Muscle of arm (tissue), 14 donors: ENCODE measurements around the gene RNU7-1. TPM values are rescaled to one million over a fixed set of nuclear protein-coding genes. Genes with fewer than 3 reads are reported as not detected.
"Not testable (repeated sequence)": the region's sequence is repeated elsewhere in the genome, so short reads cannot be mapped to it uniquely, and the experiment has no call there.

Experiments used
- DNase-seq: peaks from one replicate; pipeline ENCODE4 v3.0.0-alpha.2; 2013
- long read RNA-seq, 11 donors: transcript quantifications; one replicate each; lab custom pipeline, GENCODE V29; 2026
- polyA plus RNA-seq, 12 donors: library from polyadenylated mRNA; unstranded; fragments of 120-200 nt; gene quantifications; one replicate each; pipeline ENCODE4 v1.2.1, GENCODE V29; 2013; ENCODE audit not compliant: insufficient read length in 12 of 12

The RNU7-1 gene
- polyA plus RNA-seq: 10 to 100 TPM in 1 of 12 donors, 1 to 10 TPM in 1, not detected in 10; 9.0 to 12.4 TPM
- long read RNA-seq, donor 1, partial matches to known transcripts: 0 of 3 reads
- long read RNA-seq, donor 1, other reads (novel, unspliced or antisense): 0 of 3 reads
- long read RNA-seq, donor 2, transcript RNU7-1-201 (1 exons, 63 nt): major isoform, 5 of 5 reads
- long read RNA-seq, donor 2, partial matches to known transcripts: 0 of 5 reads
- long read RNA-seq, donor 2, other reads (novel, unspliced or antisense): 0 of 5 reads
- long read RNA-seq, donor 3, partial matches to known transcripts: 0 of 2 reads
- long read RNA-seq, donor 3, other reads (novel, unspliced or antisense): 0 of 2 reads
- long read RNA-seq, donor 4, partial matches to known transcripts: 0 of 1 reads
- long read RNA-seq, donor 4, other reads (novel, unspliced or antisense): 0 of 1 reads
- long read RNA-seq, donor 5: 0 reads
- long read RNA-seq, donor 6, partial matches to known transcripts: 0 of 1 reads
- long read RNA-seq, donor 6, other reads (novel, unspliced or antisense): 0 of 1 reads
- long read RNA-seq, donor 7, partial matches to known transcripts: 0 of 1 reads
- long read RNA-seq, donor 7, other reads (novel, unspliced or antisense): 0 of 1 reads
- long read RNA-seq, donor 8, partial matches to known transcripts: 0 of 1 reads
- long read RNA-seq, donor 8, other reads (novel, unspliced or antisense): 0 of 1 reads
- long read RNA-seq, donor 9, partial matches to known transcripts: 0 of 1 reads
- long read RNA-seq, donor 9, other reads (novel, unspliced or antisense): 0 of 1 reads
- long read RNA-seq, donor 10, partial matches to known transcripts: 0 of 3 reads
- long read RNA-seq, donor 10, other reads (novel, unspliced or antisense): 0 of 3 reads
- long read RNA-seq, donor 11, transcript RNU7-1-201 (1 exons, 63 nt): major isoform, 8 of 8 reads
- long read RNA-seq, donor 11, partial matches to known transcripts: 0 of 8 reads
- long read RNA-seq, donor 11, other reads (novel, unspliced or antisense): 0 of 8 reads

DNA sequence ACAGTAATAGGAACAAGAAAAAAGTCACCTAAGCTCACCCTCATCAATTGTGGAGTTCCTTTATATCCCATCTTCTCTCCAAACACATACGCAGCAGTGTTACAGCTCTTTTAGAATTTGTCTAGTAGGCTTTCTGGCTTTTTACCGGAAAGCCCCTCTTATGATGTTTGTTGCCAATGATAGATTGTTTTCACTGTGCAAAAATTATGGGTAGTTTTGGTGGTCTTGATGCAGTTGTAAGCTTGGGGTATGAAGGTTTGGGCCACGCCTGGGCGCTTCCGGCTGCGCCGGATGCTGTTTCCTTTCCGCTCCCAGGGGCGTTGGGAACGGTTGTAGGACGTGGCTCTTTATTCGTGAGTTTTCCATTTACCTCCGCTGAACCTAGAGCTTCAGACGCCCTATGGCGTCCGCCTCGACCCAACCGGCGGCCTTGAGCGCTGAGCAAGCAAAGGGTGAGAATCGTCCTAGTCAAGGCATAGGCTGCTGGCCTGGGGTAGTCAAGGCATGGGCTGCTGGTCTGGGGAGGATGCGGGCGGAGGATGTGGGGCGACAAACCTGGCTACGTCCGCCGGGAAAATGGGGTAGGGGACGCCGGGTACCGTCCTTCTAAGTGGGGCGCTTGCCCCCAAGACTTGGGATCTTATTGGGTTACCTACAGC is at the start of gene RNU7-1, which contains the start of gene C12orf57:
RNU7-1 (plus strand) TSS at position 95 of the 659 bp plus-strand sequence.
C12orf57 (plus strand) TSS at position 301 of the 659 bp plus-strand sequence; CDS start at position 401, 100 bp downstream.
- DNase-seq: peak; percentile 92

DNA sequence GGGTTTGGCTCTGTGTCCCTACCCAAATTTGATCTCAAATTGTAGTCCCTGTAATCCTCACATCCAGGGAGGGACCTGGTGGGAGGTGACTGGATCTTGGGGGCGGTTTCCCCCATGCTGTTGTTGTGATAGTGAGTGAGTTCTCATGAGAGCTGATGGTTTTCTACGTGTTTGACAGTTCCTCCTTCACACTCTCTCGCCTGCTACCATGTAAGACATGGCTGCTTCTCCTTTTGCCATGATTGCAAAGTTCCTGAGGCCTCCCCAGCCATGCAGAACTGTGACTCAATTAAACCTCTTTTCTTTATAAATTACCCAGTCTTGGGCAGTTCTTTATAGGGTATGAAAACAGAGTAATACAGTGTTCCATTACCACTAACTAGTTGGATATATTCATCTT is 49.3 kb upstream of the RNU7-1 start:
- DNase-seq: no peak

DNA sequence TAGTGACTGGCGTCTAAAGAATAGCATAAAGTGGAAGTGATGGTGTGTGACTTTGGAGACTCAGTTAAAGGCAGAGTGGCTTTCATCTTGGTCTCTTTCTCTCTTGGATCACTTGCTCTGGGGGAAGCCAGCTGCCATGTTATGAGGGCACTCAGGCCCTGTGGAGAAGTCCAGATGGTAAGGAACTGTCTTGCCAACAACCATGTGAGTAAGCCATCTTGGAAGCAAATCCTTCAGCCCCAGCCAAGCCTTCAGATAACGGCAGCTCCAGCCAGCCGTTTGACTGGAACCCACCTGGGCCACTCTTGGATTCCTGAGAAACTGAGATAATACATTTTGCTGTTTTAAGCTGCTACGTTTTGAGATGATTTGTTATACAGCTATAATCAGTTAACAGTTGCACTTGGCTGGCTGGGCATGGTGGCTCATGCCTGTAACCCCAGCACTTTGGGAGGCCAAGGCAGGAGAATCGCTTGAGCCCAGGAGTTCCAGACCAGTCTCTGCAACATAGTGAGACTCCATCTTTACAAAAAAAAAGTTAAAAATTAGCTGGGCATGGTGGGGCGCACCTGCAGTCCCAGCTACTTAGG is 46.7 kb upstream of the RNU7-1 start:
- no peak for DNase-seq

DNA sequence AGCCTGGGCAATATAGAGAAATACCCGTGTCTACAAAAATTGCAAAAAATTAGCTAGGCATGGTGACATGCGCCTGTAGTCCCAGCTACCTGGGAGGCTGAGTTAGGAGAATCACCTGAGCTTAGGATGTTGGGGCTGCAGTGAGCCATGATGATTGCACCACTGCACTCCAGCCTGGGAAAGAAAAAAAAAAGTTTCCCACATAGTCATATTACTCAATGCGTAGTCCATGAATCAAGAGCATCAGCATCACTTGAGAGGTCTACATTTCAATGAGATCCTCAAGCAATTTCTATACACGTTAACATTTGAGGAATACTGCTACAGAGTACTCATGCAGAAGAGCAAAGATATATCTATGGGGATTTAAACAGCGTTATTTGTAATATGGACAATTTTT is 44.2 kb upstream of the RNU7-1 start:
- DNase-seq: no peak

DNA sequence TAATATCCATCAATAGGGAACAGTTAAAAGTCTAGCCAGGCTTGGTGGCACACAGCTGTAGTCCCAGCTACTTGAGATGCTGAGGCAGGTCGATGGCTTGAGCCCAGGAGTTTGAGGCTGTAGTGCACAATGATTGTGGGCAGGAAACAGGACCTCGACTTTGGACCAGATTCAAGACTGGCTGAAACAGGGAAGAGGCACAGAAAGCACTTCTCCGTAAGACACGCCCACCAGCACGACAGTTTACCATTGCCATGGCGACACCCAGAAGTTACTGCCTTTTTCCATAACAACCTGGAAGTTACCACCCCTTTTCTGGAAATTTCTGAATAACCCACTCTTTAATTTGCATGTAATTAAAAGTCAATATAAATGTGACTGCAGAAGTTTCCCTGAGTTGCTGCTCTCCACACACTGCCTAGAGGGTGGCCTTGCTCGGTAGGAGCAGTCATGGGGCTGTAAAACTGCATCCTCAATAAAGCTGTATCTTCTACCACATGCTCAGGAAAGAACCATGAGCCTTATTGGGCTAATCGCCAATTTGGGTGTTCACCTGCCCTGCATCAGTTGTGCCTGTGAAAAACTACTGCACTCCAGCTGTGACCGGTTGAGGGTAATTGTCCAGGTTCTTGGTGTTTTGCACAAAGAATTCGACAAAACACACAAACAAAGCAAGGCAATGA is 43.6 kb upstream of the RNU7-1 start:
- peak; percentile 36 for DNase-seq

DNA sequence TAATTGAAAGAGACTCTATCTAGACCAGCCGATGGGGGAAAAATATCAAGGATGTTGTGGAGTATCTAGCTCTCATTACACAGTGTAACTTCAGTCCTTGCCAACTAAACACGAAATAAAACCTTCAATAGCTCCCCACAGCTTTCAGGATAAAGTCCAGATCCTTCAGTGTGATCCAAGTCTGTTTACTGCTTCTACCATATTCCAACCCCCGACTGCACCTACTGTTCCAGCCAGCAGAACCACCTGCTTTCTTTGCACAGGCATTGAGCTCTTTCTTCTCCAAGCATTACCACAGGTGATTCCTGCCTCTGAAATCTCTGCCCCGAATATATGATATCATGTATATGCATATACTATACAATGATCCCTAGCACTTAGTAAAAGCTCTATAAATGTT is 41.2 kb upstream of the RNU7-1 start:
- DNase-seq: no peak

DNA sequence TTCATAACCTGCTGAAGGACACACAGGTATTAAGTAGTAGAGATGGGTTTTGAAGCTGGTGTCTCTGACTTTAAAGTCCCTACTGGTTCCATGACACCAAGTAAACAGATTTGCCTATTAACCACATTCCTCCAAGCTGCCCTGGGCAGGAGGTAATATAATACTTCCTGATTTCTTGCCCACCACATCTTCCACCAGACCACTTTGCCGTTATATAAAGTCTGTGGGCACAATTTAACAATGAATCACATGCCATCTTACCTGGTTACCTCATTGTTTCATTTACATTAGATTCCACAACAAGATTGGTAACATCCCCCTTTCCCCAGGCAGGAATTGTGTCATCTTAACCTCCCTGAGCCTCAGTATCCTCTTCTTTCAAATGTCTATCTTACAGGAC is 39.9 kb upstream of the RNU7-1 start:
- DNase-seq: no peak

DNA sequence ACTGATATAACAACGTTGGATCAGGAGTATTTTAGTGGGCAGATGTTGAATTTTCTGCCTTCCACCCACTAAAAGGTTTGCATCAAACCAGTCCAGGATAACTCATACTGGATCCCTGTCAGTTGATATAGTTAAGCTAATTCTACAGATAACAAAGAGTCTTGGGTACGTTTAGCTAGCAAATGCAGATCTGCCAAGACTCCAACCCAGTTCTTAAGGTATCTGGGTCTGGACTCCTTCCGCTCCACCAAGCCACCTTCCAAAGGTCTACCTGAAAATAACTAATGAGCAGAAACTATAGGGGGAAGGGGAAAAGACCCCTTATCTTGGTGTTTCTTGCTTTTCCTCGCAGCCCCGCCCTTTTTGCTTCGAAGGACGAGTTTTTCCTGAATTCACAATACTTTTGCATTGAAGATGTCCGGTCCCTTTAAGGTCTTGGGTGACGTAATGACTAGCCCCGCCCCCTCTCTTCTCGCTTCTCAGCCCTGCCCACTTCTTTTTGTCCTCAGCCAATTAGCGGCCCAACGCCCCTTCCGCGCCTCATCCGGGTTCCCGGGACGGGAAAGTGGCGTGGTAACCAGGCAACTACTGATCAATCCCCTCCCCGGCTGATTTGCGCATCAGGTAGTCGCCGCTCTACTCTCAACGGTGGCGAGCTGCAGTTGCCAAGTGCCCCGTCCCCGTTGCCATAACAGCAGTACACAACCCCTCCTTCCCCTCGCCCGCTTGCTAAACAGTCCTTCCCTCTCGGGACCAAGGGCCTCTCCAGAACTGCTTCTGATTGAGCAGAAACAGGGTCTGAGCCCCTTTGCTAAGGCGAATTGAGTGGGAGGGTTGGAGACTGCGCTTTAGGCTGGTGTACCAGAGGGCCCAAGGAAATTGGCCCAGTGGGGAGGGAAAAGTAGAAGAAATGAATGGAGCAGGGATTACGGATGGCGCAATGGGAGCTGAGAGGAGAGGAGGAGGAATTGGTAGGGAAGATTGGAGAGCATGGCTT is 39.0 kb upstream of the RNU7-1 start, which contains the start of gene LRRC23:
LRRC23 (plus strand) TSS at position 543 of the 997 bp plus-strand sequence. CDS start 812 bp downstream, outside the sequence.
- DNase-seq: peak; percentile 98

DNA sequence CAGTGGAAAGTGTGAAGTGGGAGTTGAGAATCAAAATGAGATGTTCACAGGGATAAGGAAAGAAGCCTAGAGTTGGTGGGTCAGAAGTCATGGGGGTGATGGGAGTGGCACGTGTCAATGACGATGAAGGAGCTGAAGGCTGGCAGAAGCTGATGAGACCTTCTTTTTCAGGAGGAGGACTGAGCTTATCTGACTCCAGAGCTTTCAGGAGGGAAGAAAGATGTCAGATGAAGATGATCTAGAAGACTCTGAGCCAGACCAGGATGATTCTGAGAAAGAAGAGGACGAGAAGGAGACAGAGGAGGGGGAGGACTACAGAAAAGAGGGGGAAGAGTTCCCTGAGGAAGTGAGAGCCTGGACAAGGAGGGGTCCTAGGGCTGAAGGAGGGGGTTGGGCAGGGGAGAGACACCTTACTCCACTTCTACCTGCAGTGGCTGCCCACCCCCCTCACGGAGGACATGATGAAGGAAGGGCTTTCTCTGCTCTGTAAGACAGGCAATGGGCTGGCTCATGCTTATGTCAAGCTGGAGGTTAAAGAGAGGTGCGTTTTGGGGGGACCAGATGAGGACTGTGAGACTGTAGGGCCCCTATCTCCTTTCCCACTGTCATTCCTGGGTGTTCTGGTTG is 38.1 kb upstream of the RNU7-1 start:
- no peak for DNase-seq

DNA sequence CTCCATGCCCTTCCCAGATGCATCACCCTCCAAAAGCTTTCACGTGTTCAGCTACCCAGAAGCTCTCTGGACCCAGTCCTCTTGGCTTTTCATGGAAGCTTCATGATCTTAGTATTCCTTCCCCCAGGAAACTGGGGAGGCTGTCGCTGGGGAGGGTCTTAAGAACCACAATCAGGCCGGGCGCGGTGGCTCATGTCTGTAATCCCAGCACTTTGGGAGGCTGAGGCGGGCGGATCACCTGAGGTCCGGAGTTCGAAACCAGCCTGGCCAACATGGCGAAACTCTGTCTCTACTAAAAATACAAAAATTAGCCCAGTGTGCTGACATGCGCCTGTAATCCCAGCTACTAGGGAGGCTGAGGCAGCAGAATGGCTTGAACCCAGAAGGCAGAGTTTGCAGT is 35.5 kb upstream of the RNU7-1 start:
- DNase-seq: not testable (repeated sequence)

DNA sequence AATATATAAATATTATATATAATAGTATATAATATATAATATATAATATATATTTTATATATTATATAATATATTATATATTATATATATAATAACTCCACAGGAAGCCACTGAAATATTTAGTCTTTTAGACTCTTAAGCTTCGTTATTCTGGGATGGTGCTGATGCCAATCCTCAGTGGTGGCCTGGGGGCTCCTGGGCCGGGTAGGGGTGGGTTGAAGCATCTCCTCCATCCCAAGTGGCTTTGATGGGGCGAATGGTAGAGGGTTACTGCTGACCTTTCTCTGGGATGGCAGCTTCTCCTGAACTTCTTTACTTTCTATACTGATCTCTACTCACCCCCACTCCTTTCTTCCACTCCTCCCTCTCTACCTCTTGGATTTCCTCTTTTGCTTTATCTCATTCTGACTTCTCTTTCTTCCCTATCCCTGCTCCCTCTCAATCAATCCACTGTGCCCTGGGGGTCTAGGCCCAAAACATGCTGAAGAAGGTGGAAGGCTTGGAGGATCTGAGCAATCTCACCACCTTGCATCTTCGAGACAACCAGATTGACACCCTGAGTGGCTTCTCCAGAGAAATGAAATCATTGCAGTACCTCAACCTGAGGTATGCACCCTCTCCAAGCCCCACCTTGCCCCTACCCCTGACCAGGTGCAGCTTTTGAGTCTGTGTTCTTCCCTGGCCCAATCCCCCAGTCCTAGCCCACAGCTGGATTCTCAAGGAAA is 34.0 kb upstream of the RNU7-1 start:
- DNase-seq: no peak

DNA sequence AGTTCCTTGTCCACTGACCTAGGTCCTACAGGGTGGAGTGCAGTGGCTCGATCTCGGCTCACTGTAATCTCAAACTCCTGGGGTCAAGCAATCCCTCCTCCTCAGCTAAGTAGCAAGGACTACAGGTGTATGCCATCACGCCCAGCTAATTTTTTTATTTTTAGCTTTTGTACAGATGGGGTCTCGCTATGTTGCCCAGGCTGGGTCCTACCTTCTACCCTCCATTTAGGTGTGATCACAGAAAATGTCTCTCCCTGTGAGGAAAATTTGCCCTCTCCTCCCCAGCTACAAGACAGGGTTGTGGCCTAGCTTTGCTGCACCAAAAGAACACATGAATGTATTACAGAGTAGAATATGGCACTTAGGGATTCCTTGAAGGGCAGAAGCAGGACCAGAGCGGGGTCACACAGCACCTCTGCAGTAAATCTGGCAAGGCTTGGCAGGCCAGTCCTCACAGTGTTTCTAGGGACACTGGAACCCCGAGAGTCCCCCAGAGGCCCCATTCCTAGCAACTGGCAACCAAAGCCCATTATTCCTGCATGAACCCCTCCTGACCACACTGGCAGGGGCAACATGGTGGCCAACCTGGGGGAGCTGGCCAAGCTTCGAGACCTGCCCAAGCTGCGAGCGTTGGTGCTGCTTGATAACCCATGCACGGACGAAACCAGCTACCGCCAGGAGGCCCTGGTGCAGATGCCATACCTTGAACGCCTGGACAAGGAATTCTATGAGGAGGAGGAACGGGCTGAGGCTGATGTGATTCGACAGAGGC is 31.3 kb upstream of the RNU7-1 start:
- no peak for DNase-seq

DNA sequence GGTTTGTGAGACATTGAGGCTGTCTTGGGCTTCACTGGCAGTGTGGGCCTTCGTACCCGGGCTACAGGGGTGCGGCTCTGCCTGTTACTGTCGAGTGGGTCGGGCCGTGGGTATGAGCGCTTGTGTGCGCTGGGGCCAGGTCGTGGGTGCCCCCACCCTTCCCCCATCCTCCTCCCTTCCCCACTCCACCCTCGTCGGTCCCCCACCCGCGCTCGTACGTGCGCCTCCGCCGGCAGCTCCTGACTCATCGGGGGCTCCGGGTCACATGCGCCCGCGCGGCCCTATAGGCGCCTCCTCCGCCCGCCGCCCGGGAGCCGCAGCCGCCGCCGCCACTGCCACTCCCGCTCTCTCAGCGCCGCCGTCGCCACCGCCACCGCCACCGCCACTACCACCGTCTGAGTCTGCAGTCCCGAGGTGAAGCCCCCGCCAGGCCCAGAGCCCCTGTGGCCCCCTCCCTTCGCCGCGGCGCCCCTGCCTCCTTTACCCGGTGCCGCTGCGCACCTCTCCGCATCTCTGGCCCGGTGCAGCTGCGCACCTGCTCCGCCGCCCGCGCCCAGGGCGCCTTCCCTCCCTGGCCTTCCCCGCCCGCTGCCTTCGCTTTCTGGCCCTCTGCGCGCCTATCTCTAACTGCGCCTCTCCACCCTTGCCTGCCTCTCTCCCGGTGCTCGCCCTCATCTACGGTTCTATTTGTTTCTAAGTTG is 29.2 kb upstream of the RNU7-1 start, which contains the start of gene ENO2:
ENO2 (plus strand) TSS at position 335 of the 701 bp plus-strand sequence. CDS start 1,253 bp downstream, outside the sequence.
- peak; percentile 58 for DNase-seq

DNA sequence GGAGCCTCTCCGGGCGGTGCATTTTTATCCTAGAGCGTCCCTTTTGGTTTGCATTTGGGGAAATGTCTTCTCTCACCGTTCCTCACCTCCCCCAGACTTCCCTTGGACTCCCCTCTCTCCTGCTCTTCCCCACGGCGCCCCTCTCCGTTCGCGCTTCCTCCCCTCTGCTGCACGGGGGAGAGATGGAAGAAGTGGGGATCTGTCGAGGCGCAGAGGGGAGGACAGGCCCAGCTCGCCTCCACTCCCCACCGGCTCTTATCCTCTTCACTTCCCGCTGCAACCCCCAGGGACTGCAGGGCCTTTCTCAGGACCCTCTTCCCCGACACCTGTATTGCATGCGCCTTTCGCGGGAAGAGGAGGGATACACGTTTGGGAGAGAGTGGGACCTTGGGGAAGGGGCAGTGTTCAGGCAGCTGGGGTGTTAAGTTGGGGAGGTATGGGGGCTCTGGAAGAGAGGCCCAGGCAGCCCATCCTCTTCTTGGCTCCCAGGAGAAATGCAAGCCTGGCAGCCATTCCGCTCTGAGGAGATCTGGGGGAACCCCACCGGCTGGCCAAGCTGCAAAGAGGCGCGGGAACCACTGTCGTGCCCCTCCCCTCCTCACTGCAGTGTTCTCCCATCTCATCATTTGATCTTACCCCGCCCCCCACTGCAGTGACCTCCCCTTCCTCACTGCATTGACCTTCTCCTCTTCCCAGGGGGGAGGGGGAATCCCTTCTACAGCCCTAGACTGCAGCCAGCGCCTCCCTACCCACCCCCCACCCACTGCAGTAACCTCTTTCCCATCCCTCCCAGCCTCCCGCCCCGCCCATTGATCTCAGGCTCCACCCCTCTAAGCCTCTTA is 28.4 kb upstream of the RNU7-1 start:
- no peak for DNase-seq

DNA sequence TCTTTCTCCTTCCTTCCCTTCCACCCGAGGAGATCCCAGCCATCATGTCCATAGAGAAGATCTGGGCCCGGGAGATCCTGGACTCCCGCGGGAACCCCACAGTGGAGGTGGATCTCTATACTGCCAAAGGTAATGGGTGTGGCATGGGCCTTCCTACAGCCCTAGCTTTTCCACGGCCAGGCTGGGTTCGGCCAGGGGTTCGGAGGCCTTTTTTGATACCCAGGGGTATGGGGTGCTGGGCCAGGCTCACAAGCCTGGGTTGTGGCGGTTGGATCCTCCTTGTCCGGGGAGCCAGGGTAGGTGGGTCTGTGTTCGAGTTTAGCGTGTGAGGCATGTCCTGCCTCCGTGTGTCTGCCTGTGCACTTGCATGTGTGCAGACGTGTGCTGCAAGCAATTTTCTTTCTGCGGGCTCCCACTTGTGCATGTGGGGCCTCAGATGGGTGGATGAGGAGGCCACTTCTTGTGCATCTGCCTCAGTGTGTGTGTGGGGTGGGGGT is 27.8 kb upstream of the RNU7-1 start:
- no peak for DNase-seq
